Neural cell (in vitro differentiated cells): ENCODE results near the gene HYAL1.

Source experiments
- CTCF ChIP-seq: fragments of 450-650 bp; IDR thresholded peaks from 2 replicates; pipeline ENCODE4 v1.5.1; 2014; ENCODE audit warnings: antibody characterized with exemption, mild to moderate bottlenecking, moderate library complexity; ENCODE audit not compliant: poor library complexity, severe bottlenecking
- EP300 ChIP-seq: fragments of 450-650 bp; conservative IDR thresholded peaks from 2 replicates; pipeline ENCODE4 v1.6.1; 2014; ENCODE audit warnings: antibody characterized with exemption, mild to moderate bottlenecking, moderate library complexity; ENCODE audit not compliant: poor library complexity, severe bottlenecking
- EZH2 ChIP-seq: fragments of 200-600, 300-800 bp; shearing (Covaris generic), sonication (generic); IDR thresholded peaks from 2 replicates; pipeline ENCODE4 v1.6.1; 2014; ENCODE audit warnings: antibody characterized with exemption, low read length, borderline replicate concordance, mild to moderate bottlenecking; ENCODE audit not compliant: insufficient read depth, poor library complexity, severe bottlenecking
- MXI1 ChIP-seq: fragments of 450-650 bp; conservative IDR thresholded peaks from 2 replicates; pipeline ENCODE4 v1.6.1; 2014; ENCODE audit warnings: antibody characterized with exemption, mild to moderate bottlenecking; ENCODE audit not compliant: poor library complexity, severe bottlenecking
- POLR2AphosphoS5 ChIP-seq: IDR thresholded peaks from 2 replicates; pipeline ENCODE4 v1.6.1; 2012
- RAD21 ChIP-seq: fragments of 450-650 bp; conservative IDR thresholded peaks from 2 replicates; pipeline ENCODE4 v1.6.1; 2014; ENCODE audit warnings: antibody characterized with exemption, mild to moderate bottlenecking, moderate library complexity
- REST ChIP-seq: IDR thresholded peaks from 2 replicates; pipeline ENCODE4 v1.6.1; 2012; ENCODE audit warnings: borderline replicate concordance
- SMC3 ChIP-seq: fragments of 450-650 bp; conservative IDR thresholded peaks from 2 replicates; pipeline ENCODE4 v1.6.1; 2014; ENCODE audit warnings: antibody characterized with exemption, mild to moderate bottlenecking, moderate library complexity; ENCODE audit not compliant: poor library complexity
- TAF1 ChIP-seq: IDR thresholded peaks from 2 replicates; pipeline ENCODE4 v1.6.1; 2012; ENCODE audit warnings: low read depth

GRCh38 chr3:50351323-50351697 is 47.9 kb upstream of the HYAL1 start:
- TF ChIP-seq CTCF (no peak), EZH2 (no peak), TAF1 (no peak), MXI1 (no peak), POLR2AphosphoS5 (no peak), SMC3 (no peak), RAD21 (no peak), REST (no peak), EP300 (no peak)
